Heart left ventricle (tissue), 16 donors: ENCODE measurements around the gene TLCD5. TPM values are rescaled to one million over a fixed set of nuclear protein-coding genes. Genes with fewer than 3 reads are reported as not detected.

Experiments
- ATAC-seq, 4 donors: fragments of 200-7000 bp; cut with Tn5 transposase; one replicate each; pipeline ENCODE4 v1.9.1; 2020 to 2022; ENCODE audit warnings: moderate library complexity in 4 of 4, mild to moderate bottlenecking in 3 of 4, moderate number of reproducible peaks in 1 of 4
- DNase-seq, 5 donors: peaks; one replicate each; pipeline ENCODE4 v3.0.0-alpha.2; 2020
- H3K27ac ChIP-seq, 12 donors: fragments of 200-600 bp; sonication (generic) in 4 of 12; one replicate each; pipeline versions ENCODE4 v1.5.0 to v1.8.0; 2016 to 2022; ENCODE audit warnings: mild to moderate bottlenecking in 2 of 12
- H3K27me3 ChIP-seq, 9 donors: fragments of 200-600 bp; sonication (generic) in 2 of 9; one replicate each; pipeline versions ENCODE4 v1.5.1 to v1.8.0; 2016 to 2022; ENCODE audit warnings: mild to moderate bottlenecking in 3 of 9
- H3K36me3 ChIP-seq, 9 donors: fragments of 200-600 bp; sonication (generic) in 2 of 9; one replicate each; pipeline versions ENCODE4 v1.5.0 to v1.8.0; 2018 to 2022; ENCODE audit warnings: mild to moderate bottlenecking in 2 of 9
- H3K4me1 ChIP-seq, 12 donors: fragments of 200-600 bp; sonication (generic) in 4 of 12; one replicate each; pipeline versions ENCODE4 v1.5.0 to v1.8.0; 2016 to 2022; ENCODE audit warnings: mild to moderate bottlenecking in 3 of 12
- H3K4me3 ChIP-seq, 12 donors: fragments of 200-600 bp; sonication (generic) in 4 of 12; one replicate each; pipeline versions ENCODE4 v1.5.0 to v1.8.0; 2017 to 2022; ENCODE audit warnings: mild to moderate bottlenecking in 9 of 12, moderate library complexity in 4 of 12
- H3K9me3 ChIP-seq, 12 donors: fragments of 200-600 bp; sonication (generic) in 4 of 12; one replicate each; pipeline versions ENCODE4 v1.5.0 to v1.8.0; 2016 to 2022; ENCODE audit warnings: mild to moderate bottlenecking in 1 of 12
- POLR2A ChIP-seq, 2 donors: fragments of 450-650 bp; IDR thresholded peaks; one replicate each; pipeline ENCODE4 v1.6.1; 2017; ENCODE audit warnings: antibody characterized with exemption in 2 of 2, mild to moderate bottlenecking in 2 of 2, moderate library complexity in 2 of 2
- WGBS, 4 donors: extraction: QIAGEN DNeasy Blood & Tissue Kit in 2 of 4; methylation state at CpG; one replicate each; pipeline versions ENCODE4 v1.1.5 to v1.1.7; 2013 to 2018; 5-methylcytosine and 5-hydroxymethylcytosine counted together
- intact Hi-C, 10 donors: fragments of 100-400 bp; cut with DNase I; formaldehyde crosslinking; loops; one replicate each; pipeline versions ENCODE4 v1.11.1 to v1.14.2; 2022
- long read RNA-seq, 3 donors: library from polyadenylated mRNA; unstranded; transcript quantifications; one replicate each; pipeline ENCODE4 v2.0.0, GENCODE V29; 2020 to 2021
- polyA plus RNA-seq, 2 donors: library from polyadenylated mRNA; stranded (reverse); fragments of 200-250 nt; gene quantifications; one replicate each; pipeline ENCODE4 v1.2.3, GENCODE V29; 2013
- total RNA-seq, 9 donors: library from RNA; depleted of rRNA in 2 of 9; stranded (reverse); fragments of >200 nt in 2 of 9; fragmentation: NEBNext Ultra II Directional in 3 of 9; extraction: Animal tissue kit (Norgen Biotek cat#: 25700) in 3 of 9; gene quantifications; one replicate each; pipeline versions ENCODE4 v1.1.0 to v1.2.4, GENCODE V29; 2016 to 2023
- TF ChIP-seq, protein P1 (sequence below), 12 donors: fragments of 200-600 bp; sonication (generic) in 4 of 12; IDR thresholded peaks; one replicate each; pipeline versions ENCODE4 v1.5.0 to v1.8.0; 2018 to 2022; ENCODE audit warnings: antibody characterized with exemption in 12 of 12, mild to moderate bottlenecking in 5 of 12
- donor health status: ischemic (EF 13 %, LVEDD 7.1; RV severe dilation, severe dysfunction).
- donor health status: healthy with polysubstance abuse.
- donor health status: DM: no; HTN: yes; CAD: no.
- donor health status: DM: no; HTN: no; CAD: no.
- donor health status: ischemic (EF 25% LVEDD 6.9; RV normal size, moderate dysfunction).
- donor health status: ischemic (EF 25% LVEDD 5.7; RV mildly dilated, moderate dysfunction).
- donor health status: healthy.
- donor health status: DM: yes; HTN: yes; CAD: no.
- donor health status: ischemic (EF 35%, LVEDD 5.7; RV mildly dilated, moderate dysfunction).
- donor health status: nonischemic (EF 11% LVEDD 7.7; RV severe dilation, severe dysfunction).
- donor health status: DM: yes; HTN: yes; CAD: no.
- donor health status: PGD.
- donor health status: ischemic (EF 29% LVEDD 5.4; RV normal size, mild dysfunction).
- donor health status: nonischemic (EF 23%, LVEDD 6.1; RV moderate dilation, normal function).

TLCD5 gene
- 10 to 100 TPM in 6 of 9 donors, 1 to 10 TPM in 3; 9.4 to 15.0 (median 10.3) TPM for total RNA-seq
- polyA plus RNA-seq, result 10 to 100 TPM in 1 of 2 donors, 1 to 10 TPM in 1; 4.0 to 12.2 TPM
- long read RNA-seq, donor 1, full-length matches to known transcripts, result 15 of 27 reads
- long read RNA-seq, donor 1, partial matches to known transcripts, result 0 of 27 reads
- long read RNA-seq, donor 1, other reads (novel, unspliced or antisense), result 12 of 27 reads
- long read RNA-seq, donor 2, full-length matches to known transcripts, result 53 of 62 reads
- long read RNA-seq, donor 2, partial matches to known transcripts, result 7 of 62 reads
- long read RNA-seq, donor 2, other reads (novel, unspliced or antisense), result 2 of 62 reads
- long read RNA-seq, donor 3, full-length matches to known transcripts, result 13 of 18 reads
- long read RNA-seq, donor 3, partial matches to known transcripts, result 0 of 18 reads
- long read RNA-seq, donor 3, other reads (novel, unspliced or antisense), result 5 of 18 reads

DNA sequence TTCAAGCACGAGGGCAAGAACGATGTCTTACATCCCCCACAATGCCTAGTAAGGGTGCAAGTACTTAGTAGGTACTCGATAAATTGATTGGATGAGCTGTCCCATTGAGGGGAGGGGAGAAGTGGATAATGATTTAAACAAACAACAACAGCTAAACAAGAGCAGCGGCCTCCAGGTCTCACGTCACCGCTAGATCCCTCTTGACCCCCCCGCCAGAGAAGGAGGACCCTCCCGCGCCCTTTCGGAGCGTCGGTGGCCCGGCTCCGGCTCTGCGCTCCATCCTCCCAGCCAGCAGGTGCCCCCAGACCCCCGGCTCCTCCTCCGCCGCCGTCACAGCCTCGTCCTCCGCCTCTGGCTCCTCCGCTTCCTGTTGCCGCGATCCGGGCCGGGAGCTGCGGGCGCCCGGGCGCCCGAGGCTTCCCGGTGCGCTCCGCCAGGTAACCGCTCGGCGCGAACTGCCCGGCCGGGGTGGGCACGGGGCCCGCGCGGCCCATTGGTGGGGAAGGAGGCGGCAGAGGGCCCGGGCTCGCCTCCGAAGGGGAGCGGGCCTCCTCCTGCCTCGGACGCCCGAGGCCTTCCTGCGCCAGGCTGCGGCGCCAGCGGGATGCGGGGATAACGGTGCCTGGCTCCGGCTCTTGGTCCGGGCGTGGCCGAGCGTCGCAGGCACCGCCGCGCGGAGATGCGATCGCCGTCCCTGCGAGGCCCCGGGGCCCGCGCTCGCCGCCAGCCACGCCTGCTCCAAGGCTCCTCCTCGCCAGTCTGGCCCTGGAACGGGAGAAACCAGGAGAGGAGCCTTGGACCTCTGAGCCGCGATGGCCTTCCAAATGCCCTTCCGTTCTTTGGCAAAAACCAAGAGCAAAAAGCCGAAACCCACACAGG, at the start of gene TLCD5:
Gene TLCD5, plus strand, starts transcription at position 368 of the 879 bp plus-strand sequence. CDS start 2,143 bp downstream, outside the sequence.
- DNase-seq (peak; percentile 76 to 84 (median 81)), ATAC-seq (peak; percentile 33 to 82 (median 76))
- H3K27me3 ChIP-seq, result peaks cover 0 to 42% (median 0%) of the 10 kb centered on the region in 9 donors
- H3K4me1 ChIP-seq, result peaks cover 0 to 32% (median 20%) of the 10 kb centered on the region in 12 donors
- H3K9me3 ChIP-seq, result no peaks in the 10 kb centered on the region
- intact Hi-C loops, result loop anchor here in 1 of 10 donors (10.0 kb wide), 1 partner anchor 360 kb away; no protein-coding TSS in a partner anchor
- peak within 1 kb of the TSS; percentile 87 to 98 (median 94) for H3K27ac ChIP-seq
- peak within 1 kb of the TSS; percentile 63 to 97 (median 78) for H3K4me3 ChIP-seq
- TF ChIP-seq, protein P1, sequence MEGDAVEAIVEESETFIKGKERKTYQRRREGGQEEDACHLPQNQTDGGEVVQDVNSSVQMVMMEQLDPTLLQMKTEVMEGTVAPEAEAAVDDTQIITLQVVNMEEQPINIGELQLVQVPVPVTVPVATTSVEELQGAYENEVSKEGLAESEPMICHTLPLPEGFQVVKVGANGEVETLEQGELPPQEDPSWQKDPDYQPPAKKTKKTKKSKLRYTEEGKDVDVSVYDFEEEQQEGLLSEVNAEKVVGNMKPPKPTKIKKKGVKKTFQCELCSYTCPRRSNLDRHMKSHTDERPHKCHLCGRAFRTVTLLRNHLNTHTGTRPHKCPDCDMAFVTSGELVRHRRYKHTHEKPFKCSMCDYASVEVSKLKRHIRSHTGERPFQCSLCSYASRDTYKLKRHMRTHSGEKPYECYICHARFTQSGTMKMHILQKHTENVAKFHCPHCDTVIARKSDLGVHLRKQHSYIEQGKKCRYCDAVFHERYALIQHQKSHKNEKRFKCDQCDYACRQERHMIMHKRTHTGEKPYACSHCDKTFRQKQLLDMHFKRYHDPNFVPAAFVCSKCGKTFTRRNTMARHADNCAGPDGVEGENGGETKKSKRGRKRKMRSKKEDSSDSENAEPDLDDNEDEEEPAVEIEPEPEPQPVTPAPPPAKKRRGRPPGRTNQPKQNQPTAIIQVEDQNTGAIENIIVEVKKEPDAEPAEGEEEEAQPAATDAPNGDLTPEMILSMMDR (IDR thresholded peaks at IDR 0.05), result peak in 4 of 12 donors; percentile 8 to 37 (median 28)
- peak in 1 of 2 donors; percentile 85 for TF ChIP-seq POLR2A (IDR thresholded peaks at IDR 0.05)
- WGBS, 4 donors, result 0 to 2% (median 1%) methylated on average over 27 to 84 of the region's 84 CpGs
- peaks cover 0 to 19% (median 6%) of the 10 kb centered on the region in 9 donors for H3K36me3 ChIP-seq

DNA sequence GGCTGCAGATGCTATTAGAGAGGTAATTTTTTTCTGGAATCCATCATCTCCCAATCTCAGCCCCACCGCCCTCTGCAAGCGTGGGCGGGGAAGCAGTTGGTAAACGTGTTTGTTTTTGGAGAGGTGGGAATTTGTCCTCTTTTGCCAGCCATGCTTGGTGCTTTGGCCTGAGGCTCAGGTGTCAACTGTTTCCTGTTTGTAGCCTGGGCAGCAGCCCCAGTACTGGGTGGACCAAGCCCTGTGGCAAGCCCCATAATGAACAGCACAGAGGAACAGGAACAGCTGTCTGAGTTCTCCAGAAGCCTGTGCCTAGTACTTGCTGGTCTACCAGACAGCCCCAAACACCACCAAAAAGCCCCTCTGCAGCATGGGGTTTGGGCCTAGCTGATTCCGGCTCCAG, 45.6 kb upstream of the TLCD5 start:
- ATAC-seq (no peak), DNase-seq (no peak)
- no peak overlapping the region for H3K27ac ChIP-seq
- H3K36me3 ChIP-seq, result no peaks in the 10 kb centered on the region
- TF ChIP-seq, protein P1 (IDR thresholded peaks at IDR 0.05), result no peak
- TF ChIP-seq POLR2A (IDR thresholded peaks at IDR 0.05), result no peak
- H3K9me3 ChIP-seq, result no peaks in the 10 kb centered on the region
- no peaks in the 10 kb centered on the region for H3K27me3 ChIP-seq
- H3K4me1 ChIP-seq, result peaks cover 0 to 13% (median 2%) of the 10 kb centered on the region in 12 donors
- 83 to 91% (median 87%) methylated on average over 5 of the region's 5 CpGs for WGBS, 4 donors
- intact Hi-C loops, result no loop called here
- H3K4me3 ChIP-seq, result no peak overlapping the region

DNA sequence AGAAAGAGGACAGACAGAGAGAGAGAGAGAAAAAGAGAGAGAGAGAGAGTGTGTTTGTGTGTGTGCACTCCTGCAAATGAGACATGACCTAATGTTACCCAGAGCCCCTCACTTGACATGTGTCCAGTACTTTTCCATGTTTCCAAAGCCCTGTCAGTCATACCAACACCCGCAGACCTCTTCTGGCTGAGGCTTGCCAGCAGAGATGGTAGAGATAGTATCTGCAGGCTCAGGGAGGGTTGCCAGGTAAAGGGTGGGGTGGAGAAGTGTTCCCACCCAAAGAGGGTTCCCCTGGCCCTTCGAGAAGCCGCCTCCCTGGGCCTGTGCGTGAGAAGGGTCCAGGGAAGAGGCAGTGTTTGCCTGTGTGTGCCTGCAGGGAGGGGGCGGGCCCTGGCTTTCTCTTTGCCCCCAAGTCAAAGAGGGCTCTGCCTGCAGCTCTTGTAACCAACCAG, 44.5 kb upstream of the TLCD5 start:
- intact Hi-C loops, result no loop called here
- peaks cover 0 to 13% (median 2%) of the 10 kb centered on the region in 12 donors for H3K4me1 ChIP-seq
- peak in 3 of 4 donors; percentile 39 to 65 (median 41) for ATAC-seq

More for the DNA sequence above, 44.5 kb upstream of the TLCD5 start:
- H3K27me3 ChIP-seq, result no peaks in the 10 kb centered on the region
- H3K27ac ChIP-seq, result peak overlapping the region in 3 of 12 donors; percentile 25 to 44 (median 28)
- H3K9me3 ChIP-seq, result no peaks in the 10 kb centered on the region
- no peak for DNase-seq
- no peak overlapping the region for H3K4me3 ChIP-seq
- TF ChIP-seq, protein P1 (IDR thresholded peaks at IDR 0.05), result no peak
- TF ChIP-seq POLR2A (IDR thresholded peaks at IDR 0.05), result no peak
- no peaks in the 10 kb centered on the region for H3K36me3 ChIP-seq
- WGBS, 4 donors, result 53 to 66% (median 56%) methylated on average over 3 to 5 of the region's 5 CpGs
